GM19468 (cell line): ENCODE results near the gene VRK1.
"Not testable (repeated sequence)": the region's sequence is repeated elsewhere in the genome, so short reads cannot be mapped to it uniquely, and the experiment has no call there.

ENCODE experiments used
- ATAC-seq: cut with Tn5 transposase; IDR thresholded peaks from one replicate; pipeline ENCODE4 v1.9.1; 2021; ENCODE audit warnings: mild to moderate bottlenecking, moderate library complexity, moderate number of reproducible peaks; ENCODE audit not compliant: unreplicated experiment; ENCODE audit errors: extremely low read depth

Gene VRK1, protein sequence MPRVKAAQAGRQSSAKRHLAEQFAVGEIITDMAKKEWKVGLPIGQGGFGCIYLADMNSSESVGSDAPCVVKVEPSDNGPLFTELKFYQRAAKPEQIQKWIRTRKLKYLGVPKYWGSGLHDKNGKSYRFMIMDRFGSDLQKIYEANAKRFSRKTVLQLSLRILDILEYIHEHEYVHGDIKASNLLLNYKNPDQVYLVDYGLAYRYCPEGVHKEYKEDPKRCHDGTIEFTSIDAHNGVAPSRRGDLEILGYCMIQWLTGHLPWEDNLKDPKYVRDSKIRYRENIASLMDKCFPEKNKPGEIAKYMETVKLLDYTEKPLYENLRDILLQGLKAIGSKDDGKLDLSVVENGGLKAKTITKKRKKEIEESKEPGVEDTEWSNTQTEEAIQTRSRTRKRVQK

DNA sequence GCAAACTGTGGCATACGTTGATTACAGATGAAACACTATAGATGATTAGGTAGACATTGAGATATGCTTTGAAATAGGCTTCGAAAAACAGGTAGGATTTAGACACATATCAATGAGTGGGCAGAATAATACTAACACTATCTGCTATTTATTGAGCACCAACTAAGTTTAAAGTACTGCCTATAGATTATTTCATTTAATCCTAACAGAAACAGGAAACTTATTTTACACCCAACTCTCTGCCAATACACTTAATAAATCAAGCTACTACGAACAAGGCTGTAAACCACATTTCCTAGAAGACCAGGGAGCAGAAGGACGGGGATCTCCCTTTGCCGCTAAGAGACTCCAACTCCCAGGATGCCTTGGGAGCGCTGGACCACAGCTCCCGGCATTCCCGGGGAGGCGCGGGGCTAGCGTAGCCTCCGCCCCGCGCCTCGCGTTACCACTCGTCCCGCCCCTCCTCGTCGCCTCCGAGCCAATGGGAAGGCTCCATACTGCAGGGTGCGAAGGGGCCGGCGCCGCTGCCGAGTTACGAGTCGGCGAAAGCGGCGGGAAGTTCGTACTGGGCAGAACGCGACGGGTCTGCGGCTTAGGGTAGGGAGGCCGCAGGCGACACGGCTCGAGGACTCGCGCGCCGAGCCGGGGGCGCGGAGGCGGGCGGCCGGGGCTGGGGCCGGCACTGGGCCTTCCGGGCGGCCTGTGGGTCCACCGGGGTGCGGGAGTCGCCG, at the start of gene VRK1:
VRK1 (plus strand) TSS at position 532 of the 731 bp plus-strand sequence. CDS start 36,090 bp downstream, outside the sequence.
- ATAC-seq: peak; percentile 95

DNA sequence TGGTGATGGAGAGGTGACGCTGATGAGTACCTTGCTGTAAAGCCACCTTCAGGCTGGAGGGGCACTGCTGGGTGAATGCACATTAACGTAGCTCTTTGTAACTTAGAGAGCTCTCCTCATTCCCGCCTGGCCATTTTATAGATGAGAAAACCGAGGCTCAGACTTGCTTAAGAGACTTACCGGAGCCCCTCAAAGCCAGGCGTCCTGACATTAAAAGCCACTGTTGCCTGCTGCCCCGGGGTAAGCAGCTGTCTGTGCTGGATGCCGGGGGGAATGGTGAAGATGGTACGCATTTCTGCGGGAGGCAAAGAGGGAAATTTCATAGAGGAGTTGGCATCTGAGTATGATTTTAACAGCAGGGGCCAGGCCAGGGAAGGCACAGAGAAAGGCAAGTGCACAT, 49.6 kb upstream of the VRK1 start:
- ATAC-seq: no peak

DNA sequence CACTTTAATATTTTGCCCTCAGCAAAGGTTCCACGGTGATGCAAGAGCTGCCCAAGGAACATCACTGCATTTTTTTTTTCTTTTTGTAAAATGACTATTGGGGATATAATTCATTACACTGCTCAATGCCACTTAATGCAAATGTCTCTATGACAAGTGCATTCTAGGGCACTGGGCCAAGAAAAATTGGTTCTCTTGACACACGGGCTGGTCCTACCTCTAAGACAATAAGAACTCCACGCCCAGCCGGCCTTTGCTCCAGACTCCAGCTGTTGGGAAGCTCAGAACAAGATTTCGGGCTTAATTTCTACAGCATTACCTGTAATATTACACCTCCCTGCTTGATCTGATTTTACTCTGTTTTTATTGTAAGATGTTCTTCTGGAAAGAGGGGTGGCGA, 48.8 kb upstream of the VRK1 start:
- no peak for ATAC-seq

DNA sequence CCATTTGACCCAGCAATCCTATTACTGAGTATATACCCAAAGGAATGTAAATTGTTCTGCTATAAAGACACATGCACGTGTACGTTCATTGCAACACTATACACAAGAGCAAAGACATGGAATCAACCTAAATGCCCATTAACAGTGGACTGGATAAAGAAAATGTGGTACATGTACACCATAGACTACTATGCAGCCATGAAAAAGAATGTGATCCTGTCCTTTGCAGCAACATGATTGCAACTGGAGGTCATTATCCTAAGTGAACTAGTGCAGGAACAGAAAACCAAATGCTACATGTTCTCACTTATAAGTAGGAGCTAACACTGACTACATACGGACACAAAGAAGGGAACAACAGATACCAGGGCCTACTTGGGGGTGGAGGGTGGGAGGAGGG, 45.7 kb upstream of the VRK1 start:
- no peak for ATAC-seq

DNA sequence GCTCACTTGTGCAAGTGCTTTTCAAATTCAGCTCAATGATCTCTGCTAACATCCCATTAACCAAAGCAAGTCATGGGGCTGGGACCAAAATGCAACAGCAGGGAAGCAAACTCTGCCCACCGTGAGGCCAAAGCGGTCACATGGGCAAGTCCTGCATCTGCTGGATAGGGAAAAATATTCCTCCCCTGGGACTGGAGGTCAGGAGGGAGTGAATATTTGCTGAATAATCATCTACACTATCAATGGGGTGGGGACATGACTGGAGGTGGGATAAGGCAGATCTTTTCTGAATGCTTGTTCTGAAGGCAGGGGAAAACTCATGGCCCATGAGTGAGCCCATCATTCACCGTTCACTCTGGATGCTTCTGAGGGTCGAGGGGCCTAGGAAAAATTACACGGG, 45.1 kb upstream of the VRK1 start:
- no peak for ATAC-seq

DNA sequence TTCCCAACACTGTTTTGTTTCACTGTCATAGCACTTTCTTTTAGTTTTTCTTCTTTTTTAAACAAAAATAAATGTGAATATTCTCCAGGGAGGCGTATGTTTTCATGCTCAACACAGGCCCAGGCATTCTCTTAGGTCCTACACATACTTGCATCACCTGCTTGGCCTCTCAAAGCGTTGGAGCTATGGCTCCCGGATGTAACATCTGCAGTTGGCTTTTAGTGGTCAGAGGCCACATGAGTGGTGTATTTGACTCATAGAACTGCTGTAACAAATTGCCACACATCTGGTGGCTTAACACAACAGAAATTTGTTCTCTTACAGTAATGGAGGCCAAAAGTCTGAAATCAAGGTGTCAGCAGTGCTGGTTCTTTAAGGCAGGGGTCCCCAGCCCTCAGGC, 44.6 kb upstream of the VRK1 start:
- no peak for ATAC-seq

DNA sequence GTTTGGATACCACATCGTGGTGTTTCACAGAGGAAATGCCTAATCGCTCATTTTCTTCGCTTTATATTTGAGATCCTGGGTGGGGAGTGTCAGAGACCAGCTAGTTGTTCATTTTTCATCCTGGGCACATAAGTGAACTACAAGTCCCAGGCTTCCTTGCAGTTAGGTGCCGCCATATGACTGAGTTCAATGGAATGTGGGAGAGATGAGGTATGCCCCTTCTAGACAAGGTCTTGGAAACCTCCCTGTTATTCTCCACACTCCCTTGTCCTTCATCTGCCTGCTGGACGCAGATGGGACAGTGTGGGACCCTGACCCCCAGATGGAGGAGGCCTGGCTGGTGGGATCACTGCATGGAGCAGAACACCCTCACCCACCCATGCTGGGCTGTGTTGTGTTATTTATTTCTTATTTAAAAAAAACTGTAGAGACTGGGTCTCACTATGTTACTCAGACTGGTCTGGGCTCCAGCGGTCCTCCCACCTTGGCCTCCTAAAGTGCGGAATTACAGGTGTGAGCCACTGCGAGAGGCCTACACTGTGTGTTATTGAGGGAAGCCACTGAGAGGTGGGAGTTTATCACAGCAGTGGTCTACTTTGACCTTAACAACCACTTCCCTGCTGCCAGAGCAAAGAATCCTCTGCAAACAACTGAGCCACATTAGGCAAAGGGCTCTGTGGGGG, 42.9 kb upstream of the VRK1 start:
- no peak for ATAC-seq

DNA sequence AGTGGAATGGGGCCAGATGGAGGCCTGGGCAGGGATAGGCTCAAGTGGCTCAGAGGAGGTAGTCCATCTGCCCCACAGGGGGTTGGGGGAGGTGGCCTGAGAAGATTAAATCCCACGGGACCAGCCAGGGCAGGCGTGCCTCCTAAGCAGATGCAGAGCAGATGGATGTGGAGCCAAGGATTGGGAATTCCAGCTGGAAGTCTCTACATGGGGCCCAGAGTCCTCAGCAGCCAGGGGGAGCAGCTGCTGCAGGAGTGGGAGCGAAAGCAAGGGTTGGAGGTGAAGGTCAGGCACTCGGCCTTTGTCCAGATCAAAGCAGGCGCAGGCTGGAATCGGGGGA, 42.4 kb upstream of the VRK1 start:
- no peak for ATAC-seq

DNA sequence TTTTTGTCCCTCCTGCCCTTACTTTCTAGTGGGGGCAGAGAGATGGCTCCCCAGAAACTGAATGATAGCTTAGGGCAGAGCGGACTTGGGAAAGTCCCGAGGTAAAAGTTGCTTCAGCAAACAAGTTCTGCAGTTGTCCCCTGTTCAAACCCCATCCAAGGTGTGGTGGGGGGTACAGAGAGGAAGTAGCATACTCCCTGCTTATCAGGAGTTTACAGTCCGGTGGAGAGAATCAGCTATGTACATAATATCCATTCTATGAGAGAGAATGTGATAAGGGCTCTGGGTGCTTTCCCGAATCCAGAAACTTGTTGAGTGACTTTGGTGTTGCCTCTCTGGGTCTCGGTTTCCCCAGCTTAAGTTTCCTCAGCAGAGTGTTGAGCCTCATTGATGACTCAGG, 40.4 kb upstream of the VRK1 start:
- no peak for ATAC-seq

DNA sequence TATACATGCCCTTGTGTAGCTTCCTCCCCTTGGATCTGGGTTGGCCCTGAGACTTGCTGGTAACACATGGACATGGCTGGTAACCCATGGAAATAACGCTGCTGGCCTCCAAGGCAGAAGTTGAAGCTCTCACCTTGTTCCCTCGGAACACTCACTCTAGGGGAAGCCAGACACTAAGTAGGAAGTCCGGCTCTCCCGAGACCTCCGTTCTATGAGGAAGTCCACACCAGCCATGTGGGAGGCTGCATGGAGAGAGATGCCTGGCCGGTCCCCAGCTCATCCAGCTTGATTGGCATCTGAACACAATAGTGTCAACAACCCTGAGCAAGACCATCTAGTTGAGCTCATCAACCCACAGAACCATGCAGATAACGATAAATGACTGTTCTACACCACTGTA, 39.7 kb upstream of the VRK1 start:
- ATAC-seq: no peak

DNA sequence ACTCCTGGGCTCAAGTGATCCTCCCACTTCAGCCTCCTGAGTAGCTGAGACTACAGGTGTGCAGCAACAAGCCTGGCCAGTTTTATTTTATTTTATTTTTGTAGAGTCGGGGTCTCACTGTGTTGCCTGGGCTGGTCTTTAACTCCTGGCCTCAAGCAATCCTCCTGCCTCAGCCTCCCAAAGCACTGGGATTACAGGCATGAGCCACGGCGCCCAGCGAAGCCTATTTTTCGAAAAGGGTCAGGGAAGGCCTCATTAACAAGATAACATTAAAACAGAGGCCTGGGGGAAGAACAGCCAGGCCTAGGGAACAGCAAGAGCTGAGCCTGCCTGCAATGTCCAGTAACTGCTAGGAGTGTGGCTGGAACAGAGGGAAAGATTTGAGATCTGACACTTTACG, 36.1 kb upstream of the VRK1 start:
- no peak for ATAC-seq

DNA sequence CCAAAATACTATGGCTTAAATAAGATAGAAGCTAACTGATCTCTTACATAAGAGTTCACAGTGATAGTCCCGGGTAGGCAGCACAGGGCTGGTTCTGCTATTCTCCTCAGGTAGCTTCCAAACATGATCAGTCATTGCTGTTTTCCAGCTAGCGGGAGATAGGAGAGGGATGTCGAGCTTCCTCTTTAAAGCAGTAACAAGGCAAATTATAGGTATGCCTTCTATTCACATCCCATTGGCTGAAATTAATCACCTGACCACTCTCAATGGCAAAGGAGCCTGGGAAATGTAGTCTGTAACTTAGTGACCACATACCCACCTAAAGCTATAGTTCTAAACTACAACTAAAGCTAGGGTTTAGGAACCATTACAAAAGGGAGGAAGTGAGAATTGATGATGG, 34.5 kb upstream of the VRK1 start:
- ATAC-seq: peak; percentile 94

DNA sequence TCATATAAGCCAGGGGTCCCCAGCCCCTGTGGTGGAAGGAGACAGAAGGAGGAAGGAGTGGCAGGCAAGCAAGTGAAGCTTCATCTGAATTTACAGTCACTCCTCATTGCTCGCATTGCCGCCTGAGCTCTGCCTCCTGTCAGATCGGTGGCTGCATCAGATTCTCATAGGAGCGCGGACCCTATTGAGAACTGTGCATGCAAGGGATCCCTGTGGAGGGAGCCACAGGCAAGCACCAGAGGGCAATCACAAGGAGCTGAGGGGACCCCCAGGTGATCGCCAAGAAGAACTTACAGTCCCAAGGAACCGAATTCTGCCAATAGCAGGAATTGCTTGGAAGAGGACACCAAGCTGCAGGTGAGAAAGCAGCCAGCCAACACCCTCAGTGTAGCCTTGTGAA, 33.2 kb upstream of the VRK1 start:
- no peak for ATAC-seq

DNA sequence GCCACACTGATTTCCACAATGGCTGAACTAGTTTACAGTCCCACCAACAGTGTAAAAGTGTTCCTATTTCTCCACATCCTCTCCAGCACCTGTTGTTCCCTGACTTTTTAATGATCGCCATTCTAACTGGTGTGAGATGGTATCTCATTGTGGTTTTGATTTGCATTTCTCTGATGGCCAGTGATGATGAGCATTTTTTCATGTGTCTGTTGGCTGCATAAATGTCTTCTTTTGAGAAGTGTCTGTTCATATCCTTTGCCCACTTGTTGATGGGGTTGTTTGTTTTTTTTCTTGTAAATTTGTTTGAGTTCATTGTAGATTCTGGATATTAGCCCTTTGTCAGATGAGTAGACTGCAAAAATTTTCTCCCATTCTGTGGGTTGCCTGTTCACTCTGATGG, 32.0 kb upstream of the VRK1 start:
- not testable (repeated sequence) for ATAC-seq

DNA sequence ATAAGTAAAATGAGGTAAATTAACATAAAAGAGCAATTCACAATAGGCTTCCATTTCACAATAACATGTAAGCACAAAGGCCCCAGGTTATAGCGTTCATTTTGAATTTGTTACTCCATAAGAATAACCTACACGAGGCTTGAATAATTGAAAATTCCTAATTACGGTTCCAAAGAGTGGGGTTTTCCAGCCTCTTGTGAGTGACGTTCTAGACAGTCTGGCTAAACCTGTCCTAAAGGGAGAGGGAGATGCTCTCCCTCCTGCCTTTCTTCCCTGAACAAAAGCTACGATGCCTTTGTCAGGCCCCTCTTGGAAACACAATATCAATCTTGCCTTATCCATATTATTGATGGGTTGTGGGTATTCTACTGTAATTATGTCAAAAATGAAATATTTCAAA, 24.3 kb upstream of the VRK1 start:
- ATAC-seq: no peak

DNA sequence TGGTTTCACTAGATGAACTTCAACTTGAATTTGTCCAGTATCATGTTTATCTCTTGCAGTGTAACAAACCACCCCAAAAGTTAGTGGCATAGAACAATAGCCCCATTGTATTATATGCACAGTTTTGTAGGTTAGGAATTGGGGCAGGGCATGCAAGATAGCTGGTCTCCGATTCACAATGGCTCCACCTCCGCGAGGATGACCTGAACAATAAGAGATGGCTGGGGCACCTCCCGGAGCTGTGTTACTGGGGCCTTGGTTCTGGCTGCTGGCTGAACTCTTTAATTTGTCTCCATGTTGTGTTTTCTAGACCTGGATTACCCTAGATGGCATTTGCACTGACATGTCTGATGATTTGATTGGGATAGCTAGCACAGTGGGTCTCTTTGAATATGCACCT, 20.4 kb upstream of the VRK1 start:
- no peak for ATAC-seq

DNA sequence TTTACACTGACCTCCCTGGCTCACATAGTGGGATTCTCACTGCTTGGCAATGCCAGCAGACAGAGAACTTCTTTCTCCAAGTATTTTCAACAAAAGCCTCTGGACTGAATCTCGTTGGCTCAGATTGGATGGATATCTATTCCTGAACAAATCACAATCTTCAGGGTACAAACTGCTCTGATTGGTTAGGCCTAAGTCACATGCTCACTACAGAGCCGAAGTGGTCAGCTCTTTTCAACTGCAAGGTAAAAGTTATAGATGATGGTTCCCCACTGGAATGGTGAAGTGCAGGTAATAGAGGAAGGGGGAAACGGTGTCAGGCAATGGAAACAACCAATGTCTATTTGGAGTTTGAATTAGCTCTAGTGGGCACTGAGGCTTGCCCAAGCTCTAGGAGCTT, 16.7 kb upstream of the VRK1 start:
- ATAC-seq: no peak

DNA sequence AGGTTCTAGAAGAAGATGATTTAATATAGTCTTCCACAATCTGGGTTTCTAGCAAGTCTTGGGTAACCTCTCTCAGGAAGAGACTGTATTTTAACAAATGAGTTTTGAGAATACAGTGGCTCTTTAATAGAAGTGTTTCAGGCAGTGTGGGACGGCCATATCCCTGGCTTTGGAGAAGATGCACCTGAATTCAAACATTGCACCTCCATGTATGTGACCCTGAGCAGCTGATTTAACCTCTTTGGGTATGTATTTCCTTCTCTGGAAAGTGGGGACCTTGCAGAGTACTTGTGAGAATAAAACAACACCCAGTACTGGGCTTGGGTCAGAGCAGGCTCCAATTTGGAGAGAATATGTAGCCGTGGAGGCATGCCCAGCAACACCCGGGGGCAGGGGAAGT, 15.8 kb upstream of the VRK1 start:
- ATAC-seq: no peak

DNA sequence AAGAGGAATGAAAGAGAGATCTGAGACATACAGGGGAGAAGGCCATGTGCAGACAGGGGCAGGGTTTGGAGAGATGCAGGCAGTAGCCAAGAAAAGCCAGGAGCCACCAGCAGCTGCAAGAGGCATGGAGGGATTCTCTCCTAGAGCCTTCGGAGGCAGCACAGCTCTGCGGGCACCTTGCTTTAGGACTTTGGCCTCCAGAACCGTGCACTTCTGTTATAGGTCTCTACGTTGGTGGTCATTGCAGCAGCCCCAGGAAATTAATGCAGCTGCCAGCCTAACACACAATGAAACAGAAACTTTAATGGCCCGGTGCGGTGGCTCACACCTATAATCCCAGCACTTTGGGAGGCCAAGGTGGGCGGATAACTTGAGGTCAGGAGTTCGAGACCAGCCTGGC, 14.7 kb upstream of the VRK1 start:
- no peak for ATAC-seq

DNA sequence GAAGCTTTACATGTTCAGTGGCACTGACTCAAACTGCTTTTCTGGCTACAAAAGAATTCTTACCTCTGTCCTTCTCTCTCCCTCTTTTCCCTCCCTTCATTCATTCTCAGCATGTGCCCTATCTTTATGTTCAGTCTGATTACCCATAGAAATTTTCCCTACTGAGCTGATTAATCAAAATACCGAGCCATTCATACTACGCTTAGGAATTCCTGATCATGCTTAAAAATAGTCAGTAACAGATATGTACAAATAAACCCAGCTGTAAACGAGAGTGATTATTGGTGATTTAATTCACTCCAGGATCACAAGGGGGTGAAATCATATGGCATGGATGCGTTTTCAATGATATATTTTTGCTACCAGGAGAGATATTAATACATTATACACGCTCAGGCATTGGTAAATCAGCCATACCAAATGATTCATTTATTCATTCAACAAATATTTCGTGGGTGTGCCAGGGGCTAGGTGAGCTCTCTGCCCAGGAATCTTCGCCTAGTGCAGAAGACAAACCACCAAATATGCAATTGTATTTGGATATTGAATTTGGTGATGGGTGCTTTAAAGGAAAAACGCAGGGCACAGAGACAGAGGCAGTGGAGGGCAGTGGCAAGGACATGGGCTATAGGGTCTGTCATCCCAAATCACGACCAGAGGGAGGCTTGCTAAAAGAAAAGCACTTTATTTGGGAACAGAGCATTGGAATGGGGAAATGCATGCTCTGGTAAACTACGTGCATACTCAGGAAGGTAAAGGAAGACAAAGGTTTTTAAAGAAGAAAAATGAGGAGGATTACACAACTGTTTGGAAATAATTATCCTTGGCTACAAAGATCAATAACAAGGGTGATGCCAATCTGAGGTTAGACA, 13.9 kb upstream of the VRK1 start:
- no peak for ATAC-seq

DNA sequence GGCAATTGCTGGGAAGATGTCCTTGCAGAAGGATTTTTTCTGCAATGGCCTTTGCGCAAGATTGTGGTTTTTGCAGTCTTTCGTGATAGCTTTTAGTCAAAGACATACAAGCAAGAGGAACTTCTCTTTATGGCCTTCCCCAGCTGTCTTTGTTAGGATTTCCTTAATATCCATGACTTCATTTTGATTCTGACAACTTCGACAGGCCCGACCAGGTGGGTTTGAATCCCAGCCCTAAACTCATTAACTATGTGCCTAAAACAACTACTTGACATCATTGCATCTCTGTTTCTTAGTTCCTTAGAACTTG, 13.3 kb upstream of the VRK1 start:
- no peak for ATAC-seq
